OCI-LY3 (cell line): ENCODE measurements around the gene LCN2.
A peak's percentile ranks its signal among the peaks of the same experiment; 100 is the strongest.

Source experiments
- H2AFZ ChIP-seq: fragments of 200-600, 300-600 bp; shearing (Covaris generic); 2 replicates; pipeline ENCODE4 v1.6.0; 2014; ENCODE audit warnings: antibody characterized with exemption, low read depth, low read length
- H3K27ac ChIP-seq: fragments of 200-600, 300-600 bp; sonication (generic); 2 replicates; pipeline ENCODE4 v1.5.1; 2014; ENCODE audit warnings: mild to moderate bottlenecking, low read length, moderate library complexity, mixed read lengths
- H3K27me3 ChIP-seq: fragments of 200-600, 300-600 bp; sonication (generic); 2 replicates; pipeline ENCODE4 v1.6.1; 2014; ENCODE audit warnings: low read depth, low read length, mixed read lengths
- H3K36me3 ChIP-seq: fragments of 200-600, 300-600 bp; sonication (generic); replicated peaks from 2 replicates; pipeline ENCODE3; 2014; ENCODE audit warnings: low read depth, low read length, mixed read lengths
- H3K4me1 ChIP-seq: fragments of 300-600, 200-600 bp; sonication (generic); 2 replicates; pipeline ENCODE4 v1.6.1; 2014; ENCODE audit warnings: low read length, mixed read lengths
- H3K4me2 ChIP-seq: fragments of 200-600, 300-600 bp; sonication (generic); 2 replicates; pipeline ENCODE4 v1.6.1; 2014; ENCODE audit warnings: low read length, mixed read lengths
- H3K4me3 ChIP-seq: fragments of 300-600, 200-600 bp; sonication (generic); 2 replicates; pipeline ENCODE4 v1.5.1; 2014; ENCODE audit warnings: antibody characterized with exemption, mild to moderate bottlenecking, low read length, moderate library complexity
- H3K79me2 ChIP-seq: fragments of 300-600, 200-600 bp; shearing (Covaris generic); 2 replicates; pipeline ENCODE4 v1.6.1; 2014; ENCODE audit warnings: mild to moderate bottlenecking, low read length, mixed read lengths
- H3K9ac ChIP-seq: fragments of 300-600, 200-600 bp; shearing (Covaris generic); 2 replicates; pipeline ENCODE4 v1.6.0; 2014; ENCODE audit warnings: mild to moderate bottlenecking, low read length, moderate library complexity
- H3K9me3 ChIP-seq: fragments of 200-600, 300-600 bp; shearing (Covaris generic); 2 replicates; pipeline ENCODE4 v1.6.1; 2014; ENCODE audit warnings: low read length, mixed read lengths; ENCODE audit not compliant: insufficient read depth
- H4K20me1 ChIP-seq: fragments of 200-600, 300-600 bp; sonication (generic); 2 replicates; pipeline ENCODE4 v1.6.1; 2016; ENCODE audit warnings: low read length, mixed read lengths; ENCODE audit not compliant: insufficient read depth
- CTCF ChIP-seq: fragments of 200-600, 300-600 bp; sonication (generic); IDR thresholded peaks from 2 replicates; pipeline ENCODE4 v1.5.1; 2014; ENCODE audit warnings: antibody characterized with exemption, low read length, low read depth
- EZH2phosphoT487 ChIP-seq: fragments of 200-600 bp; shearing (Covaris generic); IDR thresholded peaks from 2 replicates; pipeline ENCODE4 v1.6.1; 2018; ENCODE audit warnings: antibody characterized with exemption, mixed run types, low read depth

LCN2 gene

GRCh38 chr9:128101690-128102089, 47.6 kb upstream of the LCN2 start:
- Histone ChIP-seq H3K79me2 (peaks cover 33% of the 10 kb centered on the region), H4K20me1 (peaks cover 4% of the 10 kb centered on the region; the same call in 1 of the 2 replicates), H3K9ac (no peak overlapping the region), H3K27ac (no peak overlapping the region), H2AFZ (no peak overlapping the region), H3K27me3 (no peaks in the 10 kb centered on the region), H3K4me2 (no peak overlapping the region), H3K4me1 (no peaks in the 10 kb centered on the region), H3K36me3 (peaks cover 25% of the 10 kb centered on the region), H3K4me3 (no peak overlapping the region), H3K9me3 (no peaks in the 10 kb centered on the region)
- TF ChIP-seq CTCF (no peak), EZH2phosphoT487 (no peak)

DNA sequence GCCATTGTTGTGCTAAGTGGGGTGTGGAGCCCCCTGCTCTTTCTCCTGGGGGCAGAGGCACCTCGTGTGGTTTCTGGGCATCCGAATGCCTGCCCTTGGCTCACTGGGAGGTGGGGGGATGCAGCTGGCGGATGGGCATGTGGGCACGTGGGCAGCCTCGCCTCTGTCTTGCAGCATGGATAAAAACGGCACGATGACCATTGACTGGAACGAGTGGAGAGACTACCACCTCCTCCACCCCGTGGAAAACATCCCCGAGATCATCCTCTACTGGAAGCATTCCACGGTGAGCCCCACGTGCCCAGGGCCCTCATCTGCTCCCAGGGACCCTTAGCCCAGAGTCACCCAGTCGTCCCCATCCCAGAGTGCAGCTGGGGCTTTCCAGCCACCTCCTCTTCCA, 47.1 kb upstream of the LCN2 start:
- Histone ChIP-seq H3K9me3 (no peaks in the 10 kb centered on the region), H3K79me2 (peaks cover 28% of the 10 kb centered on the region), H3K27ac (no peak overlapping the region), H3K36me3 (peaks cover 26% of the 10 kb centered on the region), H2AFZ (no peak overlapping the region), H4K20me1 (peaks cover 4% of the 10 kb centered on the region; the same call in 1 of the 2 replicates), H3K9ac (no peak overlapping the region), H3K4me3 (no peak overlapping the region), H3K4me2 (no peak overlapping the region), H3K27me3 (no peaks in the 10 kb centered on the region), H3K4me1 (no peaks in the 10 kb centered on the region)
- TF ChIP-seq CTCF (no peak), EZH2phosphoT487 (no peak)

- no peaks in the 10 kb centered on the region for H3K27me3 ChIP-seq
- no peak overlapping the region for H3K27ac ChIP-seq
- no peak overlapping the region for H3K9ac ChIP-seq
- no peak overlapping the region for H3K4me3 ChIP-seq
- H3K36me3 ChIP-seq = peaks cover 34% of the 10 kb centered on the region
- H3K9me3 ChIP-seq = no peaks in the 10 kb centered on the region
- H2AFZ ChIP-seq = no peak overlapping the region
- H3K4me1 ChIP-seq = no peaks in the 10 kb centered on the region
- H3K4me2 ChIP-seq = no peak overlapping the region
- H4K20me1 ChIP-seq = peaks cover 4% of the 10 kb centered on the region; the same call in 1 of the 2 replicates
- no peak for TF ChIP-seq CTCF
- no peak for TF ChIP-seq EZH2phosphoT487
- H3K79me2 ChIP-seq = peaks cover 19% of the 10 kb centered on the region
Measured at GRCh38 chr9:128102861-128103588, 46.2 kb upstream of the LCN2 start.

DNA sequence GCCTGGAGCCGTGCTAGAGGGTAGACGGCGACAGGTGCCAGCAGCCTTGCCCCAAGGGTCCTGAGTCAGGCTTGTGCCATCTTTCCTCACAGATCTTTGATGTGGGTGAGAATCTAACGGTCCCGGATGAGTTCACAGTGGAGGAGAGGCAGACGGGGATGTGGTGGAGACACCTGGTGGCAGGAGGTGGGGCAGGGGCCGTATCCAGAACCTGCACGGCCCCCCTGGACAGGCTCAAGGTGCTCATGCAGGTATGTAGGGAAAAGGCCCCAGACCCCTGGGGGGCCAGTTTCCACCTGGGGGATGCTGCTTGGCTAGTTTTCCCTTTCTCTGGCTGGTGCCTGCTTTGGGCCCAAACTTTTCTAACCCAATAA, 45.7 kb upstream of the LCN2 start:
- peaks cover 14% of the 10 kb centered on the region for H3K79me2 ChIP-seq
- no peak overlapping the region for H3K4me2 ChIP-seq
- H3K9ac ChIP-seq = no peak overlapping the region

More for the DNA sequence above, 45.7 kb upstream of the LCN2 start:
- no peaks in the 10 kb centered on the region for H3K4me1 ChIP-seq
- no peaks in the 10 kb centered on the region for H3K9me3 ChIP-seq
- H3K27ac ChIP-seq = no peak overlapping the region
- no peak overlapping the region for H3K4me3 ChIP-seq
- H2AFZ ChIP-seq = no peak overlapping the region
- TF ChIP-seq CTCF (peak; percentile 50), EZH2phosphoT487 (no peak)
- H3K36me3 ChIP-seq = peaks cover 36% of the 10 kb centered on the region
- no peaks in the 10 kb centered on the region for H3K27me3 ChIP-seq
- H4K20me1 ChIP-seq = peaks cover 4% of the 10 kb centered on the region; the same call in 1 of the 2 replicates
